Measurements from ENCODE around the gene CACUL1. TPM values are rescaled to one million over a fixed set of nuclear protein-coding genes. Genes with fewer than 3 reads are reported as not detected.
"Not testable (repeated sequence)": the region's sequence is repeated elsewhere in the genome, so short reads cannot be mapped to it uniquely, and the experiment has no call there.

The CACUL1 gene
- total RNA-seq, 1 experiment from 2014 or later, result 19.9 TPM

DNA sequence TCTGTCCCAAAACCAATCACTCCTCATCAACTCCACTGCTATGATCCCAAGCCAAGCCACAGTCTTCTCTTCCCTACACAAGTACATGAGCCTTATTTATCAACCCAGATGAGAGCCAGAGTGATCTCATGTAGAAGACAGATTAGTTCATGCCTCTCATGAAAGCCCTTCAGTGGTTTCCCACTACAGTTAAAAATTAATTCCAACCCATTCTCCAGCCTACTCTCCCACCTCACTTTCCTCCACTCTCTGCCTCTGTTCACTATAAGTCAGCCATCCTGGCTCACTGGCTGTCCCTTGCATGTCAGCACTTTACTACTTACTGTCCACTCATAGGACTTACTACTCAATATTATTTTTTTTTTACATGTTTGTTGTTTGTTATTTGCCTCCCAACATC, 67.3 kb downstream of the CACUL1 start:
- DNase-seq (ENCODE audit: low read depth), result no peak

DNA sequence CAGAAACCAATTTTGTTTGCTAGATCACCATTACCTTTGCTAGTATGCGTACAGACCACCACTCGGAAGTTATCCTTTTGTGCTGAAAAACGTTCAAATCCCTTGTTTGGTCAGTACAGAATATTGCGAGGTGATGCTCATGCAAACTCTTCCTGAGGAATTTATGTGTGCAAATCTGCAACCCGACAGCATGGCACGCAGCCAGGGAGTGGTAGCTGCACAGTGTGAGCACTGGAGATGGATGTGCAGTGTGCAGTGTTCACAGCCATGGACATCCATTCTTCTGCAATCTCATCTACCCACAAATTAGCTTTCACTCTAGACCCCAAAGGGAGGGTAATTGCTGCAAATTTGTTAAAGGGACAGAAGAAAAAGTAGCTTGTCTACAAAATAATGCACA, 72.2 kb downstream of the CACUL1 start:
- no peak for DNase-seq (ENCODE audit: low read depth)

DNA sequence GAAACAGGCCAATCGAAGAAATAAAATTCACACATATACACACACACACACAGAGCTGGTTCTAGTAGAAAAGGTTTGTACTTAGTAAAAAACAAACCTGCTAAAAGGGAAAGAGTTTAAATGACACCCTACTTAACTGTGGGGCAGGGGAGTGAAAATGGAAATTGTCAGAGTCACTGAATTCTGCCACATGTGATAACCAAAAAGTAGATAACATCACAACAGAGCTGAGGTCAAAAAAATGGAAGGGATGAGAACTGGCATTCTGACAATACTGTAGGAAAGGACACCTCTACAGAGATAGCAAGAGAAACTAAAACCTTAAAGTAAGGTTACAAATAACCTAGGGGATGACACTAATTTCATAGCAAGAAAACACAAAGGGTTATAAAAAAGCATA, 74.6 kb downstream of the CACUL1 start:
- DNase-seq (ENCODE audit: low read depth), result no peak

DNA sequence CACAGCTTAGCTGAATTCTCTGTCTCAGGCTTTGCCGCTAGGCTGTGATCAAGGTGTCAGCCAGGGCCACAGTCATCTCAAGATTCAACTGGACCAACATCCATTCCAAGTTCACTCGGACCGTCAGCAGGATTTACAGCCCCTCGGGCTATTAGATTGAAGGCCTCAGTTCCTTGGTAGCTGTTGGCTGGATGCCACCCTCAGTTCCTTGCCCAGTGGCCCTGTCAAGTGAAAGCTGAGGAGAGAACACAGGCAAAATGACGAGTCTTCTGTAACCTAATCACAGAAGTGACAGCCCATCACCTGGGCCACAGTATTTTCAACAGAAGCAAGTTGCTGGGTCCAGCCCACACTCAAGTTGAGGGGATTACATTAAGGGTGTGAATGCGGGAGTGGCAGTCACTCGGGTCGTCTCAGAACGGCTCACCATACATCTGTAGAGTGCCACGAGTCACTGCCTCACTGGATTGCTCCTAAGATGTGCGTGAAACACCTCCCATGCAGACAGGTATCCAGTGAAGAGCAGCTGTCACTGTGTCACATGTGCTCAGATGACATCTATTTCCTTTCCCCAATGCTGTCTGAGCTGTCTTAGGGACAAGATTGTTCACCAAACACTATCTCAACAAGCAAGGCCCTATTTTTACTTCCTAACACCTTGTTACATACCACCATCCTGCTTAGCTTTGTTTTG, 80.4 kb downstream of the CACUL1 start:
- DNase-seq (ENCODE audit: low read depth), result no peak

DNA sequence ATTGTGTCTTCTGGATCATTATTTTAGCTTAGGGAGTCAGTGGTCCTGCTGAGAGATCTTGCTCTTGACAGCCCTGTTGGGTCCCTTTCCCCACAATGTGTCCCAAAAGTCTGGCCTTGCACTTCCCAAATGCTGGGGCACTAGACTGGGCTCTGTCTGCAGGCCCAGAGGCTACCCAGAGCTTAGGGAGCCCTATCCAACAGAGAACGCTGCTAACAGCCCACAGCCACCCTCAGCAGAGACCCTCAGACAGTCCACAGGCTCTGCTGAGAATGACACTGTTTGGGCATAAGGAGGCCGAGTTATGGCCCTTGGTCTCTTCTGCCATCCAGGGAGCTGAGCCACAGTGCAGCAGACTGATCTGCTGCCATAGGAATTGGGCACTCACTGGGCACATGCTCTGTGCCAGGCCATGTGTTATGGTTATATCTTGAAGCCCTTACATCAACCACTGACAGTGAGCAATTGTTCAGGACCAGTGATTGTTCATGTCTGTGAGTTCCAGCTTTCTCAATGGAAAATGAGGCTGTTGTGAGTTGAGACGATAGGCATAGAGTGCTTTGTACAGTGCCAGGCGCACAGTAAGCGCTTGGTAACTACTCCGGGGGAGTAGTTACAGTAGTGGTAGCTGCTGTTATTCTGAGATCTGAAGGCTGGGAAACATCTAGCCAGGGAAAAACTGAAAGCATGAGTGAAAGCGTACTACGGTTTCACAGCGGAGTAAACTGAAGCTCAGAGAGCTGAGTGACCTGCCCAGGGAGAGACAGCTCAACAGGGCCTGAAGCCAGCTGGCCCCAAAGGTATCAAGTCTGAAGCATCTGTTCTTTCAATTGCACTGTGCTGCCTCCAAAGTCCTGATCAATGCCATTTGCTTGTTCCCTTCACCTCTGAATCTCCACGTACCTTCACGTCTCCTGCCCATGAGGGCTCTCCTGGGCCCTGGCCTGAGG, 81.7 kb downstream of the CACUL1 start:
- no peak for DNase-seq (ENCODE audit: low read depth)

DNA sequence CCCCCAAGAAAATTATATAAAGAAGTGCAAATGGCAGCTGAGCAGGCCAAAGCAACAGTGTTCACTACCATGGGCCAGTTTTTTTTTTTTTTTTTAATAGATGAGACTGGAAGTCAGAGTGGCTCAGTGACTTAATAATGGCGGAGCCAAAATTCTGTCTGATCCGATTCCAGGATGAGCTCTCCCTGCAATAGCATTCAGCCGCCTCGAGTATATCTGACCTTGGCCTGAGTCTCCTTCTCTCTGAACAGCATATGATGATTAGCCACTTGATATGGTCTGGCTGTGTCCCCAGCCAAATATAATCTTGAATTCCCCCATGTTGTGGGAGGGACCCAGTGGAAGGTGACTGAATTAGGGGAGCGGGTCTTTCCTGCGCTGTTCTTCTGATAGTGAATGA, 82.6 kb downstream of the CACUL1 start:
- no peak for DNase-seq (ENCODE audit: low read depth)

DNA sequence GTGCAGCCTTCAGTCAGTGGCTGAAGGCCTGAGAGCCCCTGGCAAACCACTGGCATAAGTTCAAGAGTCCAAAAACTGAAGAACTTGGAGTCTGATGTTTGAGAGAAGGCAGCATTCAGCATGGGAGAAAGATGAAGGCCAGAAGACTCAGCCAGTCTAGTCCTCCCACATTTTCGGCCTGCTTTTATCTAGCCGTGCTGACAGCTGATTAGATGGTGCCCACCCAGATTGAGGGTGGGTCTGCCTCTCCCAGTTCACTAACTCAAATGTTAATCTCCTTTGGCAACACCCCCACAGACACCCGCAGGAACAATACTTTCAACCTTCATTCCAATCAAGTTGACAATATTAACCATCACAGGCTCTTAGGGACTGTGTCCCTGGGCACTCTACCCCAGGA, 83.5 kb downstream of the CACUL1 start:
- DNase-seq (ENCODE audit: low read depth), result not testable (repeated sequence)

DNA sequence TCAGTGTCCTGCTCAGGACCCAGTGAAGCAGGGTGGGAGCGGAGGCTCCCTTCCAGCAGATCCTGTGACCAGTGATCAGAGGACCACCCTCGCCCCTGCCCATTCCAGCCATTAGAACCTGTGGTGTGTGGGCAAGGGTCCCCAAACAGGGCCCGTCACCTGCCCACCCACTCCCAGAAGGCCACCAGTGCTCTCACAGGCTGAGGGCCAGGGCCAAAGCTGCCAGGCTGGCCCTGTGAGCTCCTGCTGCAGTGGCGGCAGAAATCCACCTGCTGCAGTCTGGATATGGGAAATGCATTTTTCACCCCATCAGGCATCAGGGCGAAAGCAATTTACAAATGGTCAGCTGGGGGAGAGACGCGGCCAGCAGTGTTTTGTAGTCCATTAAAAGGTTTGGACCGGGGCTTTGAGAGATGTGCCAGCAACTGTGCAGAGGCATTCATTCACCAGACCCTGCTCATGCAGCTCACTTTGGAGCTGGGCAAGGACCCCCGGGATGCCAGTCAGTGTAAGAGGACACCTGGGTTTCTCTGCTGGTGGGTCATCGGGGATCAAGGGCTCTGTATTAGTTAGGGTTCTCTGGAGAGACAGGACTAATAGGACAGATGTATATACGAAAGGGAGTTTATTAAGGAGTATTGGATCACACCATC, 84.2 kb downstream of the CACUL1 start:
- no peak for DNase-seq (ENCODE audit: low read depth)

DNA sequence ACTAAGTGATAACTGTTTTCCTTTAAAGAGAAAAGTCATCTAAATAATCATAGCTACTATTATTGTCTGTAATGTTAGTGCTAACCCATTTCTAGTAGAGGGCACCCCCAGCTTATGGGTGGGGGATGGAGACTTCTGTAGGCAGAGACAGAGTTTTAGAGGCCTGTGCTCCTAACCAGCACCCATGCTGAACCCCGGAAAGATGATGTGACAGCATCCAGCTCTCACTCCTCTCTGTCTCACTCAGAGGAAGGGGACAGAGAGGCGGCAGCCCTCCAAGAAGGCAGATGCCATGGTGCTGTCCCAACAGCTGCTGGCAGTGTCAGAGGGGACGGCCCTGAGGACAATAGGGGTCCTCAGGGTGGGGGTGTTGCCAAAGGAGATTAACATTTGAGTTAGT, 84.9 kb downstream of the CACUL1 start:
- DNase-seq (ENCODE audit: low read depth), result no peak

DNA sequence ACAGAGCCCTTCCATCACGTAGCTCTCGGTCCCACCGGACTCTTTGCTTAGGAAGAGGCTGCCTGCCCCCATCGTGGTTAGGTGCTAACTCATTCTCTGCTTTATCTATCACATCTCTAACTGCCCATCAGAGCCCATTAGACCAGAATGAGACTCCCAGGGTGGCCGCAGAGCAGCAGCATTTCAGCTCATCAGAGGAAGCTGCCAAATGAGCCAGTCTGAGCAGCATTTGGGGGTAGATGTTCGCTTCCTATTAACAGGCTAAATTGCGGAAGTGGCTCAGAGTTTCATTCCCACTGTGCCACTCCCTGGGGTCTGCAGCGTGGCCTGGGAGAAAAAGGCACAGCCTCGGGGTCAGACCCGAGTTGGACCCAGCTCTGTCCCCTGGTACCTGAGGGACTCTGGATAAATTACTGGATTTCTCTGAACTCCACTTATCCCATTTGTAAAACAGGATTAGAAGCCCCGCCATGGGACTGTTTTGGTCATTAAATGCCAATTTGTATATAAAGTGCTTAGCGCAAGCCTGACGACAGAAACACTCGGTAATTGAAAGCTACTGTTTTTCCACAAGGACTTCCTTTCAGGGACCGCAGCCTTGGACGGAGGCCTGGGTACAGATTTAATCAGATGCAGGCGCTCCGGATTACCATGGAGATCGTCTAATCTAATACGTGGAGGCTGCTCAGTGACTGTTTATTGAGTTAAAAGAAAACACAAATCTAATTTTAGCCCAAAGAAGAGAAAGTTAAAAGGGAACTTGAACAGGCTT, 85.6 kb downstream of the CACUL1 start:
- DNase-seq (ENCODE audit: low read depth), result no peak

DNA sequence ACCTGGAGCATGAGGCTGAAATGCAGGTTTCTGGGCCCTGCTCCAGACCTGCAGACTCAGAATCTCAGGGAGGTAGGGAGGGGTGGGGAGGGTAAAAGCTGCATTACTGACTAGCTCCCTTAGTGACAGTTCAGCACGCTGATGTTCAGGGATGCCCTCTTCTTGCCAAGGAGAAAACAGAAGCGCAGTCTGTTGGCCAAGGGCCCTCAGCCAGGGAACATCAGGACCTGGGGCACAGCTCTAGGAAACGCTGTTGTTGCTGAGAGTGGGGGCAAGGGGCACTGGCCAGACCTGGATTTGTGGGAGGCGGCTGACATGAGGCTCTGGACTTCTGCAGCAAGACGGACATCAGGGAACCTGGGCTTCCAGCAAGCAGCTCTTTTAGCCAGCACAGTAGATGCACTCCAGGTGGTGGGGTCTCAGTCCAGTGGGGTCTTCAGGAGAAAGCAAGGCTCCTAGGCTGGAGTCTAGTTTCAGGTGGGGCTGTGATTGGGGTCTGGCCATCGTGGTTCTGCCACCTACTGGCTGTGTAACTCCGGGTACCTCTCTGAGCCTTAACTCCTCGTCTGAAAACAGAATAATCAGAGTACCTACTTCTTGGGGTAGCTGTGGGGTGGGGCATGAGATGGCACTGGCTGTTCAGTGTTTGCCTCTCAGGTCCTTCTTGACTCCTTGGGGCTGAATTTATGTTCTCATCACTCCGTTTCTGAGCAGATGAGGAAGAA, 86.4 kb downstream of the CACUL1 start:
- DNase-seq (ENCODE audit: low read depth), result no peak

DNA sequence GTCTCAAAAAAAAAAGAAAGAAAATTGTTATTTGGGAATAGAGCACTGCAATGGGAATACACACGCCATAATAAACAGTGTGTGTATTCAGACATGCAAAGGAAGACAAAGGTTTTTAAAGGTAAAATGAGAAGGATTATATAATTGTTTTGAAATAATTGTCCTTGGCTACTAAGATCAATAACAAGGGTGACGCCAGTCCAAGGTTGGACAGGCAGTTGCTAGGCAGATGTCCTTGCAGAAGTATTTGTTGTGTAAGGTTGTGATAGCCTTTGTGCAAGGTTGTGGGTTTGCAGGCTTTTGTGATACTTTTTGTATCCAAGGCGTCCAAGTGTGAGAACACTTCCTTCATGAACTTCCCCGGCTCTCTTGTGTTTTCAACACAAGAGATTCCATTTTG, 87.0 kb downstream of the CACUL1 start:
- no peak for DNase-seq (ENCODE audit: low read depth)

DNA sequence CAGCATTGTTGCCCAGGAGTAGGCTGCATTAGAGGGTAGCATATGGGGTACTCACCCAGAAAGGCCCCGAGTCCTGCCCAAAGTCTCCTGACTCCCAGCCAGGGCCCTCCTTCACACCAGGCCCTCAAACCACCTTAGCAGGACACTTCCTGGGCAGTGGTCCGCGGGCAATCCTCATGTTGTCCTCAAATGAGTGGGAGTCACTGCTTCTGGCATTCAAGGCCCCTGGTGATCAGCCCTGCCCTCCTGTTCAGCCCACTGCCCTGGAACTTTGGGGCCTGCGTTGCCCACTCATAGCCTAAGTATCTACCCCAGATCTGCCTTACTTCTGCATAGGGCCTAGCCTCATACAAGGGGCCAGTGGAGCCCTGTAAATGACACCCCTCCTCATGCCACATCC, 88.4 kb downstream of the CACUL1 start:
- no peak for DNase-seq (ENCODE audit: low read depth)

DNA sequence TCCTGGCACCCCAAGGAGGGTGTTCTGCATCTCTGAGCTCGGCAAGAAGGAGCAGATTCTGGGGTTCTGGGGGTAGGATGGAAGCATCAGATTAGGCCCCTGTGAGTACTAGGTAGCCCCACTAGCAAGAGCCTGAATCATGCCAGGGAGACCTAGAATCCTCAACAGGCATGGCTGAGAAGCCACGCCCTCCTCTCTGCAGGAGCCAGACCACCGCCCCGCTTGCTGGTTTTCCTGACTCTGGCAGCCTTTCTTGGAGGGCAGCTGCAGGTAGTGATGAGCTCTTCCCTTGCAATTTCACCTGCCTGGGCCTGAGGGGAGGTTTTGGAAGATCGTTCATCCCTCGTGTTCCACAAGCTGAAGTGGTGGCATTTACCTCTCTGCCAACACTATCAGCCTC, 90.4 kb downstream of the CACUL1 start:
- DNase-seq (ENCODE audit: low read depth), result no peak

DNA sequence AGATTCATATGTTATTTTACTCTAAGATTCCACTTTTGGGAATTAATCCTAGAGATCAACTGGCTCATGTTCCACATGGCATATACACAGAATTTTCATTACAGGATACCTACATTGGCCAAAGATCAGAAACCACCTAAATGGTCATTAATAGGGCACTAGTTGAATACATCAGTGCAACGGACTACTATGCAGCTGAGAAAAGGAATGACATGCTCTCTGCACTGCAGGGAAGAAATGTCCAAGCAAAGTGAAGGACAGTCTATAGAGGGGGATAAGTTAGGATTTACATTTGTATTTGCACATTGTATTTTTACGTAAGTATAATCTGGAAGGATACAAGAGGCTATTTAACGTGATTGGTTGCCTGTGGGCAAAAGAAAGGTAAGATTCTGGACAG, 91.6 kb downstream of the CACUL1 start:
- no peak for DNase-seq (ENCODE audit: low read depth)

DNA sequence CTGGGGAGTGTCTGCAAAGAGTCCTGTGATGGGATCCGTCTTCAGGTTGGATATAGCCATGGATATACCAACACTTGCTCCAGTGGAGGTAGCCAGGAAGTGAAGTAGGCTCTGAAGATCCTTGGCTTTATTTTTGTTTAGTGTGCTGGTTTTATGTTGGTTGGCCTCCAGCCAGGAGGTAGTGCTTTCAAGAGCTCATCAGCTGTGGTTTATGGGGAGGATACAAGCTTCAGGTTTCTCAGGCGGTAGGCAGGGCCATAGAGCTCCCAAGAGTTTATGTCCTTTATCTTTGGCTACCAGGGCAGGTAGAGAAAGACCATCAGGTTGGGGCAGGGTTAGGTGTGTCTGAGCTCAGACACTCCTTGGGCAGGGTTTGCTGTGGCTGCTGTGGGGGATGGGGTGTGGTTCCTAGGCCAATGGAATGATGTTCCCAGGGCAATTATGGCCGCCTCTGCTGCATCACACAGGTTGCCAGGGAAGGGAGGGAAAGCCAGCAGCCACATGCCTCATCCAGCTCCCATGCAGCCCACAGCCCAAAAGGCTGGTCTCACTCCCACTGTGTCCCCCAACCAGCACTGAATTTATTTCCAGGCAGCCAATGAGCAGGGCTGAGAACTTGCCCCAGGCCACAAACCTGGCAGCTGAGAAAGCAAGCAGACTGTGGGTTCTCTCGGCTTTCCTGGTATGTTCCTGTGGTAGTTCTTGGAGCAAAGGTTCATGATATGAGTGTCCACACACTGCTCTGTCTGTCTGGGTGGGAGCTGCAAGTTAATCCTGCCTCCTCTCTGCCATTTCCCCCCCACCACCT, 92.3 kb downstream of the CACUL1 start:
- no peak for DNase-seq (ENCODE audit: low read depth)

DNA sequence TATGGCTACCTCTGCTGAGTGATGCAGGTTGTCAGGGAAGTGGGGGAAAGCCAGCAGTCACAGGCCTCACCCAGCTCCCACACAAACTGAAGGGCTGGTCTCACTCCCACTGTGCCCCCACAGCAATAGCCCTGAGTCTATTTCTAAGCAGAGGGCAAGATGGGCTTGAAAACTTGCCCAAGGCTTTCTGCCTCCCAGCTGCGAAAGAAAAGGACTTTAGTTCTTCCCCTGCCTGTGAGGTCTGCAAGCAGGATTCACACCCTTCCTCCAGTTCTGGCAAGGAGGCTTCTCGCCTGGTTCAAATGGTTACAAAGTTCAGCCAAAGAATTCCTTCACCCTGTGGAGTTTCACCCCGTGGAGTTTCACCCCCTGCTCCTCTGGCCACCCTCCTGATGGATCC, 96.0 kb downstream of the CACUL1 start:
- DNase-seq (ENCODE audit: low read depth), result no peak

DNA sequence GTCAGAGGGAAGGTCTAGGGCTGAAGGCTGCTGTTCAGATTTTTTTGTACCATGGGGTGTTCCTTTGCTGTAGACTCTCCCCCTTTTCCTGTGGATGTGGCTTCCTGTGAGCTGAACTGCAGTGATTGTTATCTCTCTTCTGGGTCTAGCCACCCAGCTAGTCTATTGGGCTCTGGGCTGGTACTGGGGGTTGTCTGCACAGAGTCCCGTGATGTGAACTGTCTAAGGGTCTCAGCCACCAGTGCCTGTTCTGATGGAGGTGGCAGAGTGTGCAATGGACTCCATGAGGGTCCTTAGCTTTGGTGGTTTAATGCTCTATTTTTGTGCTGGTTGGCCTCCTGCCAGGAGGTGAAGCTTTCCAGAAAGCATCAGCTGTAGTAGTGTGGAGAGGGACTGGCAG, 96.6 kb downstream of the CACUL1 start:
- not testable (repeated sequence) for DNase-seq (ENCODE audit: low read depth)

DNA sequence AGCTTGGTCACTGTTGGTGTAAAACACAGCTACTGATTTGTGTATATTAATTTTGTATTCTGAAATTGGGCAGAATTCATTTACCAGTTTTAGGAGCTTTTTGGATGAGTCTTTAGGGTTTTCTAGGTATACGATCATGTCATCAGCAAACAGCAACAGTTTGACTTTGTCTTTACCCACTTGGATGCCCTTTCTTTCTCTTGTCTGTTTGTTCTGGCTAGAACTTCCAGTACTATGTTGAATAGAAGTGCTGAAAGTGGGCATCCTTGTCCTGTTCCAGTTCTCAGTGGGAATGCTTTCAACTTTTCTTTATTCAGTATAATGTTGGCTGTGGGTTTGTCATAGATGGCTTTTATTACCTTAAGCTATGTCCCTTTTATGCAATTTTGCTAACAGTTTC, 109.5 kb downstream of the CACUL1 start:
- not testable (repeated sequence) for DNase-seq (ENCODE audit: low read depth)

DNA sequence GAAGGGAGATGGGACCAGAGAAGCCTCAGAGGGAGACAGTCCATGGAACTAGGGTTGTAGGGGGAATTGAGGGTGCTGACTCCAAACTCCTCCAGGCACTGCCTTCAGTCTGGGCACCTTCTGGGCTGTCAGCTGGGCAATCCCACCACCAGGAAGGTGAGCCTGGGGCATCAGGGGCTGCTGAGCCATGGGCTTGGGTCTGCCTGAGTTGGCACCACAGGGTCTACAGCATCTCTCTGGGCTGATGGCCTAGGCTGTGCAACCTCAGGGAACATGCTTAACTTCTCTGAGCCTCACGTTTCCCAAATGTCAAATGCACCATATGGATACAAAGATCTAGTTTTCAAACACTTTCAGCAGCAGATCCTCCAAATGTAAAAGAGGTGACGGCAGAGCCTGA, 112.5 kb downstream of the CACUL1 start:
- DNase-seq (ENCODE audit: low read depth), result no peak
